PC-9 (cell line): Measurements from ENCODE around the gene DDHD1. TPM values are rescaled to one million over a fixed set of nuclear protein-coding genes. Genes with fewer than 3 reads are reported as not detected.

Source experiments
- BruUV-seq: library from RNA; stranded (reverse); fragments of 400-500 nt; replicated peaks from 2 replicates; lab custom pipeline; 2021; lab: Mats Ljungman, UMichigan
- CTCF ChIA-PET: fragments of 300-600 bp; sonication (Branson Sonifier 250); formaldehyde crosslinking; loops from one replicate; lab custom pipeline; 2022; ENCODE audit warnings: antibody characterized with exemption; lab: Charles Lee
- POLR2A ChIA-PET: fragments of 300-600 bp; sonication (Branson Sonifier 250); formaldehyde crosslinking; loops from one replicate; lab custom pipeline; 2022; ENCODE audit warnings: antibody characterized with exemption; ENCODE audit not compliant: unreplicated experiment; lab: Charles Lee
- DNase-seq, 2 experiments: peaks; one replicate each; pipeline versions ENCODE4 v3.0.0 to v3.0.0-alpha.2; 2015 to 2022; ENCODE audit warnings: mixed read lengths in 1 of 2
- H2AFZ ChIP-seq: fragments of 200-600 bp; sonication (generic); 2 replicates; pipeline ENCODE4 v1.8.1; 2017; ENCODE audit warnings: antibody characterized with exemption
- H3F3A ChIP-seq: fragments of 200-600 bp; sonication (generic); 2 replicates; pipeline ENCODE4 v1.8.1; 2017; ENCODE audit warnings: antibody characterized with exemption, mild to moderate bottlenecking, low read depth; ENCODE audit not compliant: insufficient read depth
- H3K27ac ChIP-seq: fragments of 200-600 bp; sonication (generic); 2 replicates; pipeline ENCODE4 v1.6.1; 2016; ENCODE audit warnings: mixed run types
- H3K27me3 ChIP-seq: fragments of 200-600 bp; sonication (generic); 2 replicates; pipeline ENCODE4 v1.6.1; 2016; ENCODE audit warnings: low read depth, mixed run types; ENCODE audit not compliant: insufficient read depth
- H3K36me3 ChIP-seq: fragments of 200-600 bp; sonication (generic); 2 replicates; pipeline ENCODE4 v1.6.1; 2016; ENCODE audit warnings: low read depth, mixed run types
- H3K4me1 ChIP-seq: fragments of 200-600 bp; sonication (generic); replicated peaks from 2 replicates; pipeline ENCODE4 v1.6.1; 2016; ENCODE audit warnings: mixed run types; ENCODE audit not compliant: insufficient read depth
- H3K4me2 ChIP-seq: fragments of 200-600 bp; sonication (generic); 2 replicates; pipeline ENCODE4 v1.6.1; 2017; ENCODE audit warnings: mixed run types
- H3K4me3 ChIP-seq: fragments of 200-600 bp; sonication (generic); 2 replicates; pipeline ENCODE4 v1.6.1; 2016; ENCODE audit warnings: mixed run types
- H3K79me2 ChIP-seq: fragments of 200-600 bp; sonication (generic); 2 replicates; pipeline ENCODE4 v1.6.1; 2017; ENCODE audit warnings: low read depth, mixed run types
- H3K9me2 ChIP-seq: fragments of 200-600 bp; sonication (generic); 2 replicates; pipeline ENCODE4 v1.8.1; 2017; ENCODE audit warnings: mild to moderate bottlenecking; ENCODE audit not compliant: insufficient read depth
- H3K9me3 ChIP-seq: fragments of 200-600 bp; sonication (generic); 2 replicates; pipeline ENCODE4 v1.8.1; 2016; ENCODE audit warnings: low read depth; ENCODE audit not compliant: insufficient read depth
- H4K20me1 ChIP-seq: fragments of 200-600 bp; sonication (generic); 2 replicates; pipeline ENCODE4 v1.8.1; 2017; ENCODE audit not compliant: insufficient read depth
- CTCF ChIP-seq: fragments of 200-600 bp; sonication (generic); conservative IDR thresholded peaks from 2 replicates; pipeline ENCODE4 v1.6.1; 2017; ENCODE audit warnings: mixed run types, antibody characterized with exemption, mild to moderate bottlenecking, moderate library complexity
- EZH2 ChIP-seq: fragments of 200-600 bp; sonication (generic); IDR thresholded peaks from 2 replicates; pipeline ENCODE4 v1.8.0; 2017; ENCODE audit warnings: antibody characterized with exemption, low read depth
- intact Hi-C: fragments of 100-400 bp; cut with micrococcal nuclease; formaldehyde crosslinking; loops from one replicate; pipeline ENCODE4 v1.10.0; 2022; ENCODE audit not compliant: unreplicated experiment
- total RNA-seq: library from RNA; stranded (reverse); gene quantifications from 2 replicates; pipeline ENCODE4 v1.2.3, GENCODE V29; 2021

DDHD1 gene
- total RNA-seq, 1 experiment from 2014 or later, result 11.3 TPM

- Histone ChIP-seq H3K27ac (no peak overlapping the region), H3K9me2 (no peaks in the 10 kb centered on the region), H3K4me2 (no peak overlapping the region), H3K79me2 (no peaks in the 10 kb centered on the region), H3K36me3 (no peaks in the 10 kb centered on the region), H3K9me3 (peaks cover 4% of the 10 kb centered on the region; the same call in 1 of the 2 replicates), H4K20me1 (no peaks in the 10 kb centered on the region), H3K4me1 (no peaks in the 10 kb centered on the region; the same call in 1 of the 2 replicates), H3F3A (no peaks in the 10 kb centered on the region), H2AFZ (no peak overlapping the region), H3K27me3 (no peaks in the 10 kb centered on the region), H3K4me3 (no peak overlapping the region)
- BruUV-seq, result no TSS peak
- POLR2A ChIA-PET, result no interaction called here
- no peak for TF ChIP-seq CTCF
- TF ChIP-seq EZH2, result no peak
- intact Hi-C loops, result no loop called here
- no peak for DNase-seq
- CTCF ChIA-PET, result no interaction called here
These were observed 118.4 kb downstream of the DDHD1 start for GRCh38 chr14:53034688-53035230.

- H3K9me3 ChIP-seq, result peaks cover 4% of the 10 kb centered on the region; the same call in 1 of the 2 replicates
- no peaks in the 10 kb centered on the region for H3K9me2 ChIP-seq
- H3F3A ChIP-seq, result no peaks in the 10 kb centered on the region
- H3K4me3 ChIP-seq, result no peak overlapping the region
- no peak overlapping the region for H3K27ac ChIP-seq
- no peaks in the 10 kb centered on the region for H3K79me2 ChIP-seq
- ChIA-PET CTCF (no interaction called here), POLR2A (interaction anchor here (1.1 kb wide), 1 partner anchor 20 kb away, joined by 3 read pairs; no protein-coding TSS in a partner anchor)
- no peaks in the 10 kb centered on the region for H3K27me3 ChIP-seq
- DNase-seq, result no peak
- no peak overlapping the region for H3K4me2 ChIP-seq
- no peak for TF ChIP-seq EZH2
- no peak for TF ChIP-seq CTCF
- H3K4me1 ChIP-seq, result no peaks in the 10 kb centered on the region; the same call in 1 of the 2 replicates
- BruUV-seq, result no TSS peak
- no peaks in the 10 kb centered on the region for H3K36me3 ChIP-seq
- intact Hi-C loops, result no loop called here
- H2AFZ ChIP-seq, result no peak overlapping the region
- no peaks in the 10 kb centered on the region for H4K20me1 ChIP-seq
These were observed 119.1 kb downstream of the DDHD1 start for GRCh38 chr14:53034036-53034435.

- intact Hi-C loops, result no loop called here
- no peaks in the 10 kb centered on the region for H3K36me3 ChIP-seq
- ChIA-PET CTCF (interaction anchor here (0.6 kb wide), 1 partner anchor 11 kb away, joined by 8 read pairs; no protein-coding TSS in a partner anchor), POLR2A (interaction anchor here (1.1 kb wide), 1 partner anchor 21 kb away, joined by 3 read pairs; no protein-coding TSS in a partner anchor)
- H3K4me2 ChIP-seq, result no peak overlapping the region
- H3F3A ChIP-seq, result no peaks in the 10 kb centered on the region
- no peaks in the 10 kb centered on the region; the same call in 1 of the 2 replicates for H3K4me1 ChIP-seq
- H3K9me3 ChIP-seq, result peaks cover 4% of the 10 kb centered on the region; the same call in 1 of the 2 replicates
- no peak overlapping the region for H2AFZ ChIP-seq
- no peak overlapping the region for H3K4me3 ChIP-seq
- BruUV-seq, result no TSS peak
- H3K27me3 ChIP-seq, result no peaks in the 10 kb centered on the region
- no peaks in the 10 kb centered on the region for H3K9me2 ChIP-seq
- no peak for DNase-seq
- H4K20me1 ChIP-seq, result no peaks in the 10 kb centered on the region
- no peak for TF ChIP-seq EZH2
- TF ChIP-seq CTCF, result no peak
- no peaks in the 10 kb centered on the region for H3K79me2 ChIP-seq
- H3K27ac ChIP-seq, result no peak overlapping the region
These were observed 120.2 kb downstream of the DDHD1 start for GRCh38 chr14:53032838-53033390.
